Activated naive CD8-positive, alpha-beta T cell treated with anti-CD3 and anti-CD28 coated beads, Interleukin-2, amount 10 ng/mL, durations not matched to agents 7 days and 5 days (primary cell): ENCODE data around the gene ANO9. TPM values are rescaled to one million over a fixed set of nuclear protein-coding genes. Genes with fewer than 3 reads are reported as not detected.

Source experiments
- ATAC-seq: fragments of 150-1000 bp; cut with Tn5 transposase; one replicate; pipeline ENCODE4 v1.10.0; 2021; ENCODE audit warnings: low read depth, moderate library complexity
- POLR2A ChIA-PET: fragments of 350-600 bp; sonication (Branson Sonifier 250); formaldehyde crosslinking; loops from one replicate; lab custom pipeline; 2021; ENCODE audit warnings: antibody characterized with exemption; lab: Charles Lee
- DNase-seq: peaks from one replicate; pipeline ENCODE4 v3.0.0; 2021
- H3K27ac Mint-ChIP-seq: one replicate; pipeline ENCODE4 v1.8.0; 2022; ENCODE audit warnings: mild to moderate bottlenecking, mixed read lengths
- H3K27me3 Mint-ChIP-seq: one replicate; pipeline ENCODE4 v1.8.0; 2022; ENCODE audit warnings: mild to moderate bottlenecking, moderate library complexity, mixed read lengths
- H3K36me3 Mint-ChIP-seq: one replicate; pipeline ENCODE4 v1.8.0; 2021; ENCODE audit warnings: mild to moderate bottlenecking, mixed read lengths
- H3K4me1 Mint-ChIP-seq: one replicate; pipeline ENCODE4 v1.8.0; 2021; ENCODE audit warnings: mixed read lengths
- H3K4me3 Mint-ChIP-seq: one replicate; pipeline ENCODE4 v1.8.0; 2022; ENCODE audit warnings: mild to moderate bottlenecking, moderate library complexity, mixed read lengths
- H3K9me3 Mint-ChIP-seq: one replicate; pipeline ENCODE4 v1.8.0; 2021; ENCODE audit warnings: mixed read lengths
- total RNA-seq, 2 experiments: library from RNA; stranded (reverse); gene quantifications; one replicate each; pipeline ENCODE4 v1.2.3, GENCODE V29; 2021

ANO9 gene
- total RNA-seq, 2 experiments from 2014 or later = 115 to 122 TPM

- Mint-ChIP-seq H3K36me3 (no peaks in the 10 kb centered on the region), H3K27me3 (peaks cover 39% of the 10 kb centered on the region), H3K27ac (no peak overlapping the region), H3K9me3 (peaks cover 6% of the 10 kb centered on the region), H3K4me1 (peaks cover 10% of the 10 kb centered on the region), H3K4me3 (no peak overlapping the region)
- no peak for ATAC-seq
- POLR2A ChIA-PET = interaction anchor here (1.5 kb wide), 1 partner anchor 12 kb away, joined by 3 read pairs; no protein-coding TSS in a partner anchor
- DNase-seq = no peak
Measured at GRCh38 chr11:371051-371450, 70.8 kb downstream of the ANO9 start.

- Mint-ChIP-seq H3K9me3 (peaks cover 6% of the 10 kb centered on the region), H3K4me3 (peak overlapping the region; percentile 45), H3K36me3 (no peaks in the 10 kb centered on the region), H3K4me1 (peaks cover 10% of the 10 kb centered on the region), H3K27ac (no peak overlapping the region), H3K27me3 (peaks cover 40% of the 10 kb centered on the region)
- ATAC-seq (no peak), DNase-seq (no peak)
- POLR2A ChIA-PET = interaction anchor here (0.6 to 1.5 kb wide), 2 partner anchors 11 to 87 kb away, joined by 3 read pairs; no protein-coding TSS in a partner anchor
Measured at GRCh38 chr11:370070-370941, 71.5 kb downstream of the ANO9 start.

GRCh38 chr11:369336-370018, 72.3 kb downstream of the ANO9 start, which contains the start of gene B4GALNT4:
Gene B4GALNT4 (plus strand): TSS chr11:369499. CDS start chr11:369804, 305 bp downstream.
- Mint-ChIP-seq H3K36me3 (no peaks in the 10 kb centered on the region), H3K9me3 (peaks cover 6% of the 10 kb centered on the region), H3K4me1 (peaks cover 10% of the 10 kb centered on the region), H3K27ac (no peak within 1 kb of the TSS), H3K4me3 (peak within 1 kb of the TSS; percentile 59), H3K27me3 (peaks cover 40% of the 10 kb centered on the region)
- ATAC-seq (peak; percentile 24), DNase-seq (no peak)
- POLR2A ChIA-PET = interaction anchor here (0.6 to 1.5 kb wide), 2 partner anchors 10 to 86 kb away, joined by 3 read pairs; no protein-coding TSS in a partner anchor

- H3K4me1 Mint-ChIP-seq = peaks cover 10% of the 10 kb centered on the region
- no peak overlapping the region for H3K27ac Mint-ChIP-seq
- POLR2A ChIA-PET = interaction anchor here (1.4 to 2.1 kb wide), 2 partner anchors 80 to 131 kb away, joined by 3 to 8 read pairs; no protein-coding TSS in a partner anchor
- no peaks in the 10 kb centered on the region for H3K36me3 Mint-ChIP-seq
- peak overlapping the region; percentile 59 for H3K4me3 Mint-ChIP-seq
- no peaks in the 10 kb centered on the region for H3K9me3 Mint-ChIP-seq
- H3K27me3 Mint-ChIP-seq = peaks cover 40% of the 10 kb centered on the region
- peak; percentile 10 for ATAC-seq
- DNase-seq = no peak
Measured at GRCh38 chr11:368414-369335, 73.1 kb downstream of the ANO9 start.

GRCh38 chr11:367956-368413, 73.8 kb downstream of the ANO9 start:
- no peak overlapping the region for H3K27ac Mint-ChIP-seq
- peak overlapping the region; percentile 42 for H3K4me3 Mint-ChIP-seq
- H3K36me3 Mint-ChIP-seq = no peaks in the 10 kb centered on the region
- H3K4me1 Mint-ChIP-seq = peaks cover 10% of the 10 kb centered on the region
- no peaks in the 10 kb centered on the region for H3K9me3 Mint-ChIP-seq
- peaks cover 40% of the 10 kb centered on the region for H3K27me3 Mint-ChIP-seq
- POLR2A ChIA-PET = interaction anchor here (1.4 to 2.1 kb wide), 2 partner anchors 80 to 131 kb away, joined by 3 to 8 read pairs; no protein-coding TSS in a partner anchor
- peak; percentile 29 for ATAC-seq
- DNase-seq = no peak

Other genes with a start within 250 kb of the ANO9 start
- not detected for gene SCGB1C1, start 248.9 kb downstream of the ANO9 start, total RNA-seq
- gene BET1L, start 234.6 kb downstream of the ANO9 start, total RNA-seq = 10 to 100 TPM; 56.9 to 61.9 TPM
- 100 to 1,000 TPM; 102 to 111 TPM for gene RIC8A, start 234.3 kb downstream of the ANO9 start, total RNA-seq
- 10 to 100 TPM; 24.3 to 25.2 TPM for gene SIRT3, start 205.7 kb downstream of the ANO9 start, total RNA-seq
- gene PSMD13, start 205.0 kb downstream of the ANO9 start, total RNA-seq = 100 to 1,000 TPM; 130 to 131 TPM
- 10 to 100 TPM; 32.1 to 34.0 TPM for gene NLRP6, start 163.6 kb downstream of the ANO9 start, total RNA-seq
- gene PGGHG, start 152.9 kb downstream of the ANO9 start, total RNA-seq = 100 to 1,000 TPM; 641 to 664 TPM
- not detected for gene IFITM5, start 142.5 kb downstream of the ANO9 start, total RNA-seq
- 1,000 to 10,000 TPM; 1,890 to 1,949 TPM for gene IFITM2, start 134.2 kb downstream of the ANO9 start, total RNA-seq
- 1,000 to 10,000 TPM; 1,182 to 1,374 TPM for gene IFITM1, start 128.0 kb downstream of the ANO9 start, total RNA-seq
- gene IFITM3, start 121.2 kb downstream of the ANO9 start, total RNA-seq = 100 to 1,000 TPM; 258 to 267 TPM
- 1 to 10 TPM; 1.1 TPM for gene B4GALNT4, start 72.5 kb downstream of the ANO9 start, total RNA-seq
- under 1 TPM; 0.30 to 0.45 TPM for gene PKP3, start 47.8 kb downstream of the ANO9 start, total RNA-seq
- 100 to 1,000 TPM; 273 to 276 TPM for gene SIGIRR, start 27.0 kb downstream of the ANO9 start, total RNA-seq
- gene PTDSS2, start 8.3 kb upstream of the ANO9 start, total RNA-seq = 10 to 100 TPM; 27.6 to 27.8 TPM
- 10 to 100 TPM; 88.9 to 93.2 TPM for gene RNH1, start 65.2 kb upstream of the ANO9 start, total RNA-seq
- gene HRAS, start 93.6 kb upstream of the ANO9 start, total RNA-seq = 10 to 100 TPM; 47.6 to 49.9 TPM
- gene LRRC56, start 95.5 kb upstream of the ANO9 start, total RNA-seq = 1 to 10 TPM; 4.3 to 4.7 TPM
- gene LMNTD2, start 118.7 kb upstream of the ANO9 start, total RNA-seq = 1 to 10 TPM; 2.5 to 2.7 TPM
- 10 to 100 TPM; 36.5 to 41.0 TPM for gene RASSF7, start 119.0 kb upstream of the ANO9 start, total RNA-seq
- gene PHRF1, start 134.5 kb upstream of the ANO9 start, total RNA-seq = 10 to 100 TPM; 55.4 to 58.9 TPM
- gene IRF7, start 173.9 kb upstream of the ANO9 start, total RNA-seq = 100 to 1,000 TPM; 160 to 165 TPM
- gene CDHR5, start 182.9 kb upstream of the ANO9 start, total RNA-seq = not detected
- not detected for gene SCT, start 185.2 kb upstream of the ANO9 start, total RNA-seq
- under 1 TPM; 0.51 to 0.72 TPM for gene DRD4, start 195.3 kb upstream of the ANO9 start, total RNA-seq